BJ (cell line): ENCODE data around the gene SPAG16. TPM values are rescaled to one million over a fixed set of nuclear protein-coding genes. Genes with fewer than 3 reads are reported as not detected.

Experiments
- CTCF ChIA-PET: fragments of 350-600 bp; formaldehyde crosslinking; extraction: SDS; loops from one replicate; lab custom pipeline; 2021; ENCODE audit warnings: antibody characterized with exemption, inconsistent platforms; lab: Yijun Ruan, JAX
- POLR2A ChIA-PET: fragments of 300-600 bp; sonication (Branson Sonifier 250); formaldehyde crosslinking; extraction: SDS; loops from one replicate; lab custom pipeline; 2021; ENCODE audit warnings: antibody characterized with exemption; lab: Charles Lee
- DNase-seq: peaks from one replicate; pipeline ENCODE4 v3.0.0-alpha.2; 2011; ENCODE audit warnings: low read depth
- H3K27me3 ChIP-seq: 2 replicates; pipeline ENCODE4 v1.6.0; 2011; ENCODE audit warnings: low read length; ENCODE audit not compliant: control insufficient read depth, insufficient read depth
- H3K36me3 ChIP-seq: 2 replicates; pipeline ENCODE4 v1.5.1; 2011; ENCODE audit warnings: low read length; ENCODE audit not compliant: control insufficient read depth, insufficient read depth
- H3K4me3 ChIP-seq: 2 replicates; pipeline ENCODE4 v1.5.1; 2011; ENCODE audit warnings: low read depth, mild to moderate bottlenecking, control low read depth, low read length
- CTCF ChIP-seq: IDR thresholded peaks from 2 replicates; pipeline ENCODE4 v1.5.1; 2011; ENCODE audit warnings: low read depth, mild to moderate bottlenecking, control low read depth, inconsistent platforms, low read length, moderate library complexity; ENCODE audit not compliant: insufficient read depth
- polyA plus RNA-seq: library from polyadenylated mRNA; depleted of rRNA; stranded (reverse); fragments of >200 nt; gene quantifications from 2 replicates; pipeline ENCODE4 v1.2.3, GENCODE V29; 2011

Gene SPAG16
- polyA plus RNA-seq, 1 experiment = 11.0 TPM

DNA sequence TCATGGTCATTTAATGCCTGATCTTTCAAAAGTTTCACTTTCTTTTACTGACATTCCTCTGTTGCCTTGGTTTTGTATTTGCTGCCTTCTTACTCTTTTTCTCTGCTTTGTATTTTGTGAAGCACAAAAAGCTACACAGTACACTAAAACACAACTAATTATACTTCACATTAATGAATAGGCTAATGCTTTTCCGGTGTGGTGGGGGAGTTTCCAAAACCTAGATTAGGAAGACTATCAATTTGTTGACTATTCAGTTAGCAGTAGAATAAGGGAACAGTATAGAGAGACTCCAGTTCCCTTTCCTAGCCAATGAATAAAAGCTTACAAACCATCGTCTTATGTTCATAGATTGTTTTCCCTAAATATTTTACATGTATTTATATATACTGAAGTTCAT, 468.3 kb downstream of the SPAG16 start:
- CTCF ChIA-PET = interaction anchor here (0.8 kb wide), 1 partner anchor 290 kb away, joined by 3 read pairs; no protein-coding TSS in a partner anchor
- Histone ChIP-seq H3K27me3 (no peaks in the 10 kb centered on the region), H3K4me3 (no peak overlapping the region), H3K36me3 (no peaks in the 10 kb centered on the region)
- no peak for TF ChIP-seq CTCF
- DNase-seq = no peak
- POLR2A ChIA-PET = no interaction called here

DNA sequence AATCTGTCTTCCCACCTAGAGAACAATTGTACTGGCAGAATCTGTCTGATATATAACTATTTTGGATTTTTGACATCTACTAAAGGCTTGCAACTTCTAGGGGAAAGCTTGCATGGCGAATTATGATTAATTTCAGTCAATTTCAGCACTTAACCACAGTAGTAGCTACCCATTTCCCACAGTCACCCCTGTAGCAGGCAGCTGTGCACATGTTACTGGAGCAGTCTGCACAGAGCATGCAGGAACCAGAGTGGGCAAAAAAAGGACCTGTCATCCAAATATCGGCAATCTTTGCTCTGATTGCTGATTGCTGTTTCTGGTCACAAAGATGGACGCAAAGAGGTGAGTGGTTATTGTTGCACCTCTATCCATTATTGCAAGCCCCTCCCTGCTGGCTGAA, 473.3 kb downstream of the SPAG16 start:
- CTCF ChIA-PET = no interaction called here

DNA sequence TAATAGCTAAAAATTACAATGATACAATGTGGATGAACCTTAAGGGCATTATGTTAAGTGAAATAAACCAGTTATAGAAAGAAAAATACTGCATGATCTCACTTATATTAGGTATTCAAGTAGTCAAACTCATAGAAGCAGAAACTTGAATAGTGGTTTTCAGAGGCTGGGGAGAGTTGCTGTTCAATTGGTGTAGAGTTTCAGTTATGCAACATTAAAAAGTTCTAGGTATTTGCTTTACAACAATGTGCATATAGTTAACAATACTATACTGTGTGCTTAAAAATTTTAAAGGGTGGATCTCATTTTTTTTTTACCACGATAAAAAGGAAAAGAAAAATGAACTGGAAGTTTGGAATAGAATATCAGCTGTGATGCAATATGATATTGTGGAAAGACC, 479.1 kb downstream of the SPAG16 start:
- Histone ChIP-seq H3K4me3 (no peak overlapping the region), H3K27me3 (no peaks in the 10 kb centered on the region), H3K36me3 (no peaks in the 10 kb centered on the region)
- no peak for DNase-seq
- POLR2A ChIA-PET = no interaction called here
- CTCF ChIA-PET = no interaction called here
- TF ChIP-seq CTCF = no peak

More for the DNA sequence above, 473.3 kb downstream of the SPAG16 start:
- POLR2A ChIA-PET = no interaction called here
- Histone ChIP-seq H3K4me3 (no peak overlapping the region), H3K36me3 (no peaks in the 10 kb centered on the region), H3K27me3 (no peaks in the 10 kb centered on the region)
- no peak for DNase-seq
- TF ChIP-seq CTCF = no peak

- no peak for DNase-seq
- ChIA-PET CTCF (no interaction called here), POLR2A (no interaction called here)
- H3K27me3 ChIP-seq = no peaks in the 10 kb centered on the region
- no peaks in the 10 kb centered on the region for H3K36me3 ChIP-seq
- no peak for TF ChIP-seq CTCF
- H3K4me3 ChIP-seq = no peak overlapping the region
Measured at GRCh38 chr2:213763963-213764362, 479.7 kb downstream of the SPAG16 start.

GRCh38 chr2:213764849-213765248, 480.6 kb downstream of the SPAG16 start:
- no peaks in the 10 kb centered on the region for H3K36me3 ChIP-seq
- ChIA-PET CTCF (interaction anchor here (0.5 kb wide), 1 partner anchor 515 kb away, joined by 3 read pairs; no protein-coding TSS in a partner anchor), POLR2A (no interaction called here)
- no peak for DNase-seq
- TF ChIP-seq CTCF = no peak
- H3K4me3 ChIP-seq = no peak overlapping the region
- H3K27me3 ChIP-seq = no peaks in the 10 kb centered on the region
